GM21723 (cell line): ENCODE data around the gene MRPL38.
"Not testable (repeated sequence)": the region's sequence is repeated elsewhere in the genome, so short reads cannot be mapped to it uniquely, and the experiment has no call there.

Source experiments
- ATAC-seq: cut with Tn5 transposase; IDR thresholded peaks from one replicate; pipeline ENCODE4 v1.9.1; 2021; ENCODE audit warnings: mild to moderate bottlenecking, moderate library complexity; ENCODE audit not compliant: unreplicated experiment

The MRPL38 gene

GRCh38 chr17:75898065-75898464, 6.6 kb downstream of the MRPL38 start:
- ATAC-seq = no peak

GRCh38 chr17:75897160-75898019, 7.3 kb downstream of the MRPL38 start:
- ATAC-seq = no peak

- ATAC-seq = peak; percentile 52
Measured at GRCh38 chr17:75896415-75897159, 8.1 kb downstream of the MRPL38 start, which contains the start of gene TRIM65. Gene TRIM65, minus strand, starts transcription at chr17:75896951. Its CDS starts 14 bp downstream, at chr17:75896937.

- no peak for ATAC-seq
Measured at GRCh38 chr17:75895370-75896155, 9.1 kb downstream of the MRPL38 start.

GRCh38 chr17:75894049-75894733, 10.5 kb downstream of the MRPL38 start:
- no peak for ATAC-seq

GRCh38 chr17:75893305-75894048, 11.2 kb downstream of the MRPL38 start:
- no peak for ATAC-seq

GRCh38 chr17:75892556-75893224, 12.0 kb downstream of the MRPL38 start:
- ATAC-seq = no peak

- ATAC-seq = no peak
Measured at GRCh38 chr17:75891605-75892555, 12.8 kb downstream of the MRPL38 start.

GRCh38 chr17:75891022-75891604, 13.6 kb downstream of the MRPL38 start:
- ATAC-seq = no peak

- ATAC-seq = no peak
Measured at GRCh38 chr17:75889454-75889853, 15.2 kb downstream of the MRPL38 start.

GRCh38 chr17:75888484-75888883, 16.2 kb downstream of the MRPL38 start:
- no peak for ATAC-seq

GRCh38 chr17:75885860-75886259, 18.8 kb downstream of the MRPL38 start:
- not testable (repeated sequence) for ATAC-seq

- ATAC-seq = no peak
Measured at GRCh38 chr17:75885431-75885830, 19.3 kb downstream of the MRPL38 start.

GRCh38 chr17:75881678-75882454, 22.8 kb downstream of the MRPL38 start:
- ATAC-seq = no peak

GRCh38 chr17:75880266-75880665, 24.4 kb downstream of the MRPL38 start:
- ATAC-seq = no peak

GRCh38 chr17:75878174-75878998, 26.3 kb downstream of the MRPL38 start, which contains the start of gene TRIM47:
Gene TRIM47, minus strand, starts transcription at chr17:75878581. Its CDS starts 33 bp downstream, at chr17:75878548.
- ATAC-seq = no peak
